ENCODE measurements around the gene CHRNA4. TPM values are rescaled to one million over a fixed set of nuclear protein-coding genes. Genes with fewer than 3 reads are reported as not detected.

The CHRNA4 gene
- total RNA-seq = 12.0 TPM

GRCh38 chr20:63360850-63361518 is at the start of gene CHRNA4:
CHRNA4 (minus strand) TSS chr20:63361349; CDS start chr20:63361165, 184 bp downstream.

Other genes starting within 250 kb of the CHRNA4 start
- gene YTHDF1, start 145.2 kb downstream of the CHRNA4 start, total RNA-seq = 37.3 TPM
- 33.8 TPM for gene BIRC7, start 125.4 kb downstream of the CHRNA4 start, total RNA-seq
- gene NKAIN4, start 106.9 kb downstream of the CHRNA4 start, total RNA-seq = 24.6 TPM
- 97.1 TPM for gene ARFGAP1, start 88.5 kb downstream of the CHRNA4 start, total RNA-seq
- 4.7 TPM for gene COL20A1, start 68.2 kb downstream of the CHRNA4 start, total RNA-seq
- 31.6 TPM for gene KCNQ2, start 111.3 kb upstream of the CHRNA4 start, total RNA-seq
- gene EEF1A2, start 137.7 kb upstream of the CHRNA4 start, total RNA-seq = 87.6 TPM
- gene PPDPF, start 159.4 kb upstream of the CHRNA4 start, total RNA-seq = 104 TPM
- gene PTK6, start 176.0 kb upstream of the CHRNA4 start, total RNA-seq = 1.3 TPM
- gene SRMS, start 186.4 kb upstream of the CHRNA4 start, total RNA-seq = not detected
- 1.0 TPM for gene FNDC11, start 192.8 kb upstream of the CHRNA4 start, total RNA-seq
- 25.6 TPM for gene HELZ2, start 212.9 kb upstream of the CHRNA4 start, total RNA-seq